ENCODE data around the gene RGS17. TPM values are rescaled to one million over a fixed set of nuclear protein-coding genes. Genes with fewer than 3 reads are reported as not detected.

Gene RGS17
- total and polyA plus RNA-seq, 12 donors = 0.04 to 0.41 (median 0.17) TPM; not detected in 1

DNA sequence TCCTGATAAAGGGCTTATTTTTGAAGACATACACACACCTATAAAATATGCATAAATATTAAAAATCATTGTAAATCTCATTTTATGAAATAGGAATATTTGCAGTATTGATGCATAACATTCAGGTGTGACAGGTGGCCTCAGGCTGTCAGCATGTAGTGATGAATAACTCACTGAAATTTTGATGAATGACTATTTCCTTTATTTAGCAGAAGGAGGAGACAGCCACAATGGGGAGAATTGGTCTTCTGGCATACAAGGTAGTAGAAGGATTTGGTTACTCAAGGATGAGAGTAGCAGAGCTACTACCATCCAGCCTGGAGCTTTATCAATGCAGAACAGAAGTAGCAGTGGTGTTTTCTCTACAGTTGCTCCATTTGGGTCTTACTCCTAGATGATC, 47.2 kb downstream of the RGS17 start:
- no peak for ATAC-seq
- Histone ChIP-seq H3K4me3 (no peak overlapping the region), H3K27me3 (no peaks in the 10 kb centered on the region), H3K9me3 (no peaks in the 10 kb centered on the region), H3K27ac (no peak overlapping the region), H3K36me3 (no peaks in the 10 kb centered on the region), H3K4me1 (no peaks in the 10 kb centered on the region)
- intact Hi-C loops (cut with DNase I) = no loop called here
- TF ChIP-seq, protein P1, sequence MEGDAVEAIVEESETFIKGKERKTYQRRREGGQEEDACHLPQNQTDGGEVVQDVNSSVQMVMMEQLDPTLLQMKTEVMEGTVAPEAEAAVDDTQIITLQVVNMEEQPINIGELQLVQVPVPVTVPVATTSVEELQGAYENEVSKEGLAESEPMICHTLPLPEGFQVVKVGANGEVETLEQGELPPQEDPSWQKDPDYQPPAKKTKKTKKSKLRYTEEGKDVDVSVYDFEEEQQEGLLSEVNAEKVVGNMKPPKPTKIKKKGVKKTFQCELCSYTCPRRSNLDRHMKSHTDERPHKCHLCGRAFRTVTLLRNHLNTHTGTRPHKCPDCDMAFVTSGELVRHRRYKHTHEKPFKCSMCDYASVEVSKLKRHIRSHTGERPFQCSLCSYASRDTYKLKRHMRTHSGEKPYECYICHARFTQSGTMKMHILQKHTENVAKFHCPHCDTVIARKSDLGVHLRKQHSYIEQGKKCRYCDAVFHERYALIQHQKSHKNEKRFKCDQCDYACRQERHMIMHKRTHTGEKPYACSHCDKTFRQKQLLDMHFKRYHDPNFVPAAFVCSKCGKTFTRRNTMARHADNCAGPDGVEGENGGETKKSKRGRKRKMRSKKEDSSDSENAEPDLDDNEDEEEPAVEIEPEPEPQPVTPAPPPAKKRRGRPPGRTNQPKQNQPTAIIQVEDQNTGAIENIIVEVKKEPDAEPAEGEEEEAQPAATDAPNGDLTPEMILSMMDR (IDR thresholded peaks at IDR 0.05) = no peak
- DNase-seq = no peak

DNA sequence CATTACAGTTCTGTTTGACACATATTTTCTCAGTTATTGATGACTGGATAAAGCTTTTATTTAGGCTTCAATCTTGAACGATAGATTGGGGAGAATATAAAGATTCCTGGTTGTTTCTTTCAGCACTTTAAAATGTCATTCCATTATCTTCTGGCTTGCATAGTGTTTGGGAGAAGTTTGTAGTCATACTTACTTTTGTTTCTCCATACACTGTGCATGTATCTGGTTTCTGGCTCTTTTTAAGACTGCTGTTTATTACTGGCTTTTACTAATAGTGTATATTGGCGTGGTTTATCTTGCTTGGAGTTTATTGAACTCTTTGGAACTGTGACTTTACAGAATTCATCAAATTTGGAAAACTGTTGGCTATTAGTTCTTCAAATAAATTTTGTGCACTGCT, 49.2 kb downstream of the RGS17 start:
- no peak overlapping the region for H3K27ac ChIP-seq
- H3K4me1 ChIP-seq = no peaks in the 10 kb centered on the region
- H3K36me3 ChIP-seq = no peaks in the 10 kb centered on the region
- H3K27me3 ChIP-seq = no peaks in the 10 kb centered on the region
- 94 to 96% methylated on average over 2 of the region's 2 CpGs for WGBS, 2 donors
- no peak overlapping the region for H3K4me3 ChIP-seq
- intact Hi-C loops (cut with DNase I) = no loop called here
- no peaks in the 10 kb centered on the region for H3K9me3 ChIP-seq
- no peak for DNase-seq
- TF ChIP-seq, protein P1 (IDR thresholded peaks at IDR 0.05) = no peak
- ATAC-seq = no peak

DNA sequence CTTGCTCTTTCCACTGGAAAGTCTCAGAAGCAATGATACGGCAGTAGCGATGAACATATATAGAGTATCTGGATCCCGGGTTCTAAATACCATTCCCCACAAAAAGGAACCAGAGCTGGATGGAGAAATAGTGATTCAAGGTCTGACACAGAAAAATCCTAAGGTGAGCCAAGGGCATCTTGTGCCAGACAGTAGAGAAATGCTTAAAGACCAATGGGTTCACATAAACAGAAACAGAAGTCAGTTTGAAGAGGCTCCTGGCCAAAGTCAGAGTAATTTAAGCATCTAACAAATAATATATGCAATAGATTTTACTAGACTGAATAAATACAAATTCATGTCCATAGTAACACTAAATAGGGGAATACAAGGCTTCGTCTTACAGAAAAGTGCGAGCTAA, 54.7 kb downstream of the RGS17 start:
- Histone ChIP-seq H3K36me3 (no peaks in the 10 kb centered on the region), H3K27ac (no peak overlapping the region), H3K27me3 (no peaks in the 10 kb centered on the region), H3K4me1 (no peaks in the 10 kb centered on the region), H3K9me3 (no peaks in the 10 kb centered on the region), H3K4me3 (no peak overlapping the region)
- DNase-seq (no peak), ATAC-seq (no peak)
- WGBS, 2 donors = 88 to 96% methylated on average over 5 of the region's 5 CpGs
- TF ChIP-seq, protein P1 (IDR thresholded peaks at IDR 0.05) = no peak
- intact Hi-C loops (cut with DNase I) = no loop called here

DNA sequence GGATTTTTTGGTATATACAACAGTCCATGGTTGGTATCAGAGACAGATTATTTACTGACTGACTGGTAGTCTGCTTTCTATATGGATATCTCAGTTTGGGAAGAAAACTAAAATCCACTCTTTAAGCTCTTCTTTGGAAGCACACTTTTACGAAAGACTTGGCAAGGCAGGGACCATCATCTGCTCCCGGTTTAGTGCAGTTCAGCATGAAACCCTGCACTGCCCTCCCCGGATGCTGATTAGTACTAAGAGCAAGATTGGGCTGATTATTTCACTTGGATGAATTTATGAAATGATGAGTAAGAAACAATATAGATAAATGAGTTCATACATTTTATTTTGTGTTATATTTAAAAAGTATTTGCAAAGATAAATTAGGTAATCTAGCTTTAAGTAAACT, 56.3 kb downstream of the RGS17 start:
- TF ChIP-seq, protein P1 (IDR thresholded peaks at IDR 0.05) = no peak
- WGBS, 2 donors = 63 to 67% methylated on average over 3 of the region's 3 CpGs
- intact Hi-C loops (cut with DNase I) = no loop called here
- Histone ChIP-seq H3K9me3 (no peaks in the 10 kb centered on the region), H3K27me3 (no peaks in the 10 kb centered on the region), H3K4me3 (no peak overlapping the region), H3K27ac (no peak overlapping the region), H3K4me1 (no peaks in the 10 kb centered on the region), H3K36me3 (no peaks in the 10 kb centered on the region)
- DNase-seq (no peak), ATAC-seq (no peak)

DNA sequence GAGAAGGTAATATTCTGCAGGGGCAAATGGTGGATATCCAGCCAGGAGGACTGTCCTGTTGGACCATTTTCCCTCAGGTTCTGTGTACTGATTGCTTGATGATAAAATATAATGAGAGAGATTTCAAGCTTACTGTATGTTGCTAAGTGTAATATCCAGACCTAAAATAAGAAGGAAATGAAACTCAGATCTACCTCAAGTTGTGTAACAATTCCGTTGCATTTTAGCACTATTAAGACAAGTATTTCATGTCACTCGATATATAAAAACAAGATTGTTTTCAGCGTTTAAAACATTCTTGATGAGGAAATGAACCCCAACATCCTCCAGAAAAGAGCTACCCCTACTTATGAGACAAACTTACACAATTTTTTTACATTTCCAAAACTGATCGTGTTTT, 57.2 kb downstream of the RGS17 start:
- H3K27ac ChIP-seq = no peak overlapping the region
- H3K27me3 ChIP-seq = no peaks in the 10 kb centered on the region
- intact Hi-C loops (cut with DNase I) = no loop called here
- TF ChIP-seq, protein P1 (IDR thresholded peaks at IDR 0.05) = no peak
- DNase-seq (no peak), ATAC-seq (no peak)
- H3K4me3 ChIP-seq = no peak overlapping the region
- no peaks in the 10 kb centered on the region for H3K4me1 ChIP-seq
- 81 to 89% methylated on average over 4 of the region's 4 CpGs for WGBS, 2 donors
- H3K9me3 ChIP-seq = peaks cover 0 to under 1% (median 0%) of the 10 kb centered on the region in 11 donors
- H3K36me3 ChIP-seq = no peaks in the 10 kb centered on the region
